Ammon's horn (tissue), 1 donor: Measurements from ENCODE around the gene CEP78.

ENCODE experiments used
- DNase-seq: peaks from one replicate; pipeline ENCODE4 v3.0.0-alpha.2; 2016; ENCODE audit warnings: low spot score

Gene CEP78

GRCh38 chr9:78286946-78287388 lies 51.1 kb downstream of the CEP78 start:
- DNase-seq: no peak

- no peak for DNase-seq
Observed at GRCh38 chr9:78288214-78288892, 52.5 kb downstream of the CEP78 start.

GRCh38 chr9:78289474-78289873 lies 53.6 kb downstream of the CEP78 start:
- no peak for DNase-seq

- DNase-seq: no peak
Observed at GRCh38 chr9:78291240-78291925, 55.5 kb downstream of the CEP78 start.

GRCh38 chr9:78292026-78292425 lies 56.2 kb downstream of the CEP78 start:
- no peak for DNase-seq

GRCh38 chr9:78292716-78293497 lies 57.0 kb downstream of the CEP78 start:
- DNase-seq: no peak

- DNase-seq: no peak
Observed at GRCh38 chr9:78294290-78295176, 58.7 kb downstream of the CEP78 start.

- DNase-seq: no peak
Observed at GRCh38 chr9:78295177-78295575, 59.3 kb downstream of the CEP78 start.

- no peak for DNase-seq
Observed at GRCh38 chr9:78295731-78296130, 59.9 kb downstream of the CEP78 start.

- DNase-seq: peak; percentile 56
Observed at GRCh38 chr9:78296201-78296892, 60.5 kb downstream of the CEP78 start.

GRCh38 chr9:78296893-78297671 lies 61.2 kb downstream of the CEP78 start, which contains the start of gene PSAT1:
PSAT1 (plus strand) TSS chr9:78297125; CDS start chr9:78297211, 86 bp downstream.
- DNase-seq: peak; percentile 96

GRCh38 chr9:78297672-78297961 lies 61.7 kb downstream of the CEP78 start:
- no peak for DNase-seq

GRCh38 chr9:78298046-78298765 lies 62.3 kb downstream of the CEP78 start:
- DNase-seq: peak; percentile 72

GRCh38 chr9:78300209-78300608 lies 64.3 kb downstream of the CEP78 start:
- DNase-seq: no peak

- DNase-seq: no peak
Observed at GRCh38 chr9:78301466-78301865, 65.6 kb downstream of the CEP78 start.

GRCh38 chr9:78303377-78304062 lies 67.6 kb downstream of the CEP78 start:
- DNase-seq: no peak

GRCh38 chr9:78304357-78304756 lies 68.5 kb downstream of the CEP78 start:
- DNase-seq: no peak

GRCh38 chr9:78306222-78307076 lies 70.6 kb downstream of the CEP78 start:
- DNase-seq: no peak
